Measurements from ENCODE around the gene METTL15. TPM values are rescaled to one million over a fixed set of nuclear protein-coding genes. Genes with fewer than 3 reads are reported as not detected.

METTL15 gene
- total and polyA plus RNA-seq, 8 donors, result 3.0 to 8.2 (median 5.5) TPM

- Histone ChIP-seq H3K36me3 (peaks cover 0 to 4% (median 0%) of the 10 kb centered on the region in 3 donors), H3K27me3 (no peaks in the 10 kb centered on the region), H3K4me1 (no peaks in the 10 kb centered on the region), H3K4me3 (no peak overlapping the region), H3K27ac (no peak overlapping the region), H3K9me3 (no peaks in the 10 kb centered on the region)
- no peak for ATAC-seq
- WGBS, 2 donors, result 94 to 98% methylated on average over 2 of the region's 2 CpGs
- no peak for DNase-seq
- no peak for FAIRE-seq
- TF ChIP-seq CTCF (IDR thresholded peaks at IDR 0.05), result no peak
- intact Hi-C loops (cut with DNase I), result no loop called here
These were observed 188.2 kb downstream of the METTL15 start for GRCh38 chr11:28296426-28296825.

GRCh38 chr11:28298209-28298608 lies 190.0 kb downstream of the METTL15 start:
- Histone ChIP-seq H3K4me1 (peaks cover 0 to under 1% (median 0%) of the 10 kb centered on the region in 3 donors), H3K9me3 (no peaks in the 10 kb centered on the region), H3K4me3 (no peak overlapping the region), H3K27ac (no peak overlapping the region), H3K36me3 (peaks cover 0 to 4% (median 0%) of the 10 kb centered on the region in 3 donors), H3K27me3 (no peaks in the 10 kb centered on the region)
- intact Hi-C loops (cut with DNase I), result no loop called here
- FAIRE-seq, result no peak
- TF ChIP-seq CTCF (IDR thresholded peaks at IDR 0.05), result no peak
- no peak for DNase-seq
- no peak for ATAC-seq
- 97 to 99% methylated on average over 3 of the region's 3 CpGs for WGBS, 2 donors

GRCh38 chr11:28303477-28304191 lies 195.4 kb downstream of the METTL15 start:
- Histone ChIP-seq H3K4me3 (no peak overlapping the region), H3K27me3 (no peaks in the 10 kb centered on the region), H3K4me1 (peaks cover 0 to 7% (median 0%) of the 10 kb centered on the region in 3 donors), H3K27ac (no peak overlapping the region), H3K9me3 (no peaks in the 10 kb centered on the region), H3K36me3 (no peaks in the 10 kb centered on the region)
- DNase-seq (no peak), FAIRE-seq (no peak), ATAC-seq (no peak)
- 55 to 58% methylated on average over 2 of the region's 2 CpGs for WGBS, 2 donors
- intact Hi-C loops (cut with DNase I), result no loop called here
- TF ChIP-seq CTCF (IDR thresholded peaks at IDR 0.05), result no peak

GRCh38 chr11:28315440-28315839 lies 207.3 kb downstream of the METTL15 start:
- Histone ChIP-seq H3K36me3 (no peaks in the 10 kb centered on the region), H3K4me1 (no peaks in the 10 kb centered on the region), H3K27ac (no peak overlapping the region), H3K4me3 (no peak overlapping the region), H3K9me3 (no peaks in the 10 kb centered on the region), H3K27me3 (no peaks in the 10 kb centered on the region)
- no peak for TF ChIP-seq CTCF (IDR thresholded peaks at IDR 0.05)
- 95 to 100% methylated on average over 1 of the region's 1 CpG for WGBS, 2 donors
- ATAC-seq, result no peak
- no peak for DNase-seq
- no peak for FAIRE-seq
- intact Hi-C loops (cut with DNase I), result no loop called here

GRCh38 chr11:28318871-28319270 lies 210.7 kb downstream of the METTL15 start:
- Histone ChIP-seq H3K4me3 (no peak overlapping the region), H3K36me3 (no peaks in the 10 kb centered on the region), H3K27me3 (no peaks in the 10 kb centered on the region), H3K27ac (no peak overlapping the region), H3K9me3 (no peaks in the 10 kb centered on the region), H3K4me1 (no peaks in the 10 kb centered on the region)
- WGBS, 2 donors, result 85 to 90% methylated on average over 3 of the region's 3 CpGs
- no peak for TF ChIP-seq CTCF (IDR thresholded peaks at IDR 0.05)
- FAIRE-seq (no peak), ATAC-seq (no peak), DNase-seq (no peak)
- intact Hi-C loops (cut with DNase I), result no loop called here

Measured in pancreas (tissue), 10 donors.